Measurements from ENCODE around the gene RPL22.

Gene RPL22

GRCh38 chr1:6171548-6172124 is 27.8 kb downstream of the RPL22 start:
- DNase-seq = no peak

- no peak for DNase-seq
Measured at GRCh38 chr1:6170742-6171201, 28.6 kb downstream of the RPL22 start.

- no peak for DNase-seq
Measured at GRCh38 chr1:6170116-6170741, 29.2 kb downstream of the RPL22 start.

GRCh38 chr1:6168947-6169586 is 30.3 kb downstream of the RPL22 start:
- no peak for DNase-seq

GRCh38 chr1:6167391-6168303 is 31.7 kb downstream of the RPL22 start:
- DNase-seq = no peak

- no peak for DNase-seq
Measured at GRCh38 chr1:6166655-6167390, 32.6 kb downstream of the RPL22 start.

- DNase-seq = no peak
Measured at GRCh38 chr1:6166221-6166620, 33.2 kb downstream of the RPL22 start.

- no peak for DNase-seq
Measured at GRCh38 chr1:6165441-6165985, 33.9 kb downstream of the RPL22 start.

GRCh38 chr1:6165027-6165426 is 34.4 kb downstream of the RPL22 start:
- DNase-seq = no peak

GRCh38 chr1:6163973-6164617 is 35.3 kb downstream of the RPL22 start:
- no peak for DNase-seq

- no peak for DNase-seq
Measured at GRCh38 chr1:6163191-6163972, 36.0 kb downstream of the RPL22 start.

- DNase-seq = no peak
Measured at GRCh38 chr1:6162773-6163172, 36.6 kb downstream of the RPL22 start.

- no peak for DNase-seq
Measured at GRCh38 chr1:6162341-6162740, 37.1 kb downstream of the RPL22 start.

- DNase-seq = no peak
Measured at GRCh38 chr1:6158181-6158580, 41.2 kb downstream of the RPL22 start.

- DNase-seq = no peak
Measured at GRCh38 chr1:6157528-6158174, 41.7 kb downstream of the RPL22 start.

GRCh38 chr1:6157132-6157527 is 42.3 kb downstream of the RPL22 start:
- no peak for DNase-seq

GRCh38 chr1:6154525-6155319 is 44.7 kb downstream of the RPL22 start:
- no peak for DNase-seq

- DNase-seq = no peak
Measured at GRCh38 chr1:6152882-6153281, 46.5 kb downstream of the RPL22 start.

- DNase-seq = no peak
Measured at GRCh38 chr1:6152181-6152580, 47.2 kb downstream of the RPL22 start.

All from central memory CD4-positive, alpha-beta T cell (primary cell).